ENCODE data around the gene ALX4.

DNA sequence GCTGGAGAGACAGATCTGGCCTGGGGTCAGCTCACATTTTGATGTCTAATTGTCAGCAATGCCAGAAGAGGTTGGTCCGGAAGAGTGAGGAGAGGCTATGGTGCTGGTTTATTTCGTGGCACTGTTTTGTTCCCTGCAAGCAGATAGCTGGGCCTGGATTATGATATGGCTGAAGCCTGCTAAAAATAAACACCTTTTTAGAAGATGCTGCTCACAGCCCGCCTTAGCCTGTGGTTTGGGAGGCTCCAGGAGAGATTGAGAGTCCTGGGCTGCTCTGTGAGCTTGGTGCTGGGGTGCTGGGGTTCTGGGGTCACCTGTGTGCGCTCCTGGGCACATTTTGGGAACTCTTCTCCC is 29.6 kb upstream of the ALX4 start:
- TF ChIP-seq, protein P1, sequence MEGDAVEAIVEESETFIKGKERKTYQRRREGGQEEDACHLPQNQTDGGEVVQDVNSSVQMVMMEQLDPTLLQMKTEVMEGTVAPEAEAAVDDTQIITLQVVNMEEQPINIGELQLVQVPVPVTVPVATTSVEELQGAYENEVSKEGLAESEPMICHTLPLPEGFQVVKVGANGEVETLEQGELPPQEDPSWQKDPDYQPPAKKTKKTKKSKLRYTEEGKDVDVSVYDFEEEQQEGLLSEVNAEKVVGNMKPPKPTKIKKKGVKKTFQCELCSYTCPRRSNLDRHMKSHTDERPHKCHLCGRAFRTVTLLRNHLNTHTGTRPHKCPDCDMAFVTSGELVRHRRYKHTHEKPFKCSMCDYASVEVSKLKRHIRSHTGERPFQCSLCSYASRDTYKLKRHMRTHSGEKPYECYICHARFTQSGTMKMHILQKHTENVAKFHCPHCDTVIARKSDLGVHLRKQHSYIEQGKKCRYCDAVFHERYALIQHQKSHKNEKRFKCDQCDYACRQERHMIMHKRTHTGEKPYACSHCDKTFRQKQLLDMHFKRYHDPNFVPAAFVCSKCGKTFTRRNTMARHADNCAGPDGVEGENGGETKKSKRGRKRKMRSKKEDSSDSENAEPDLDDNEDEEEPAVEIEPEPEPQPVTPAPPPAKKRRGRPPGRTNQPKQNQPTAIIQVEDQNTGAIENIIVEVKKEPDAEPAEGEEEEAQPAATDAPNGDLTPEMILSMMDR (conservative IDR thresholded peaks at IDR 0.05; ENCODE audit: low read length), result no peak
- TF ChIP-seq EZH2phosphoT487 (IDR thresholded peaks at IDR 0.05; ENCODE audit: borderline replicate concordance), result no peak

All from Loucy (cell line).